HepG2 (cell line): Measurements from ENCODE around the gene TGFBR1. TPM values are rescaled to one million over a fixed set of nuclear protein-coding genes. Genes with fewer than 3 reads are reported as not detected.

Source experiments
- GMEB2 ChIP-seq: IDR thresholded peaks from 2 replicates; pipeline ENCODE4 v1.6.1; 2016; ENCODE audit warnings: missing biosample characterization, missing genetic modification reagents, low read depth
- IKZF4 ChIP-seq: sonication (generic); formaldehyde crosslinking; IDR thresholded peaks from 2 replicates; pipeline ENCODE4 v1.5.1; 2020; ENCODE audit warnings: borderline replicate concordance, mild to moderate bottlenecking, low read depth, missing genetic modification reagents; ENCODE audit errors: not compliant biosample characterization
- ISX ChIP-seq: sonication (generic); formaldehyde crosslinking; conservative IDR thresholded peaks from 2 replicates; pipeline ENCODE4 v1.5.0; 2020; ENCODE audit warnings: missing genetic modification reagents
- SNAPC4 ChIP-seq: sonication (generic); formaldehyde crosslinking; IDR thresholded peaks from 2 replicates; pipeline ENCODE4 v1.4.0; 2020; ENCODE audit warnings: mild to moderate bottlenecking, missing genetic modification reagents
- ZNF274 ChIP-seq: sonication (generic); formaldehyde crosslinking; IDR thresholded peaks from 2 replicates; pipeline ENCODE4 v1.5.1; 2020; ENCODE audit warnings: mild to moderate bottlenecking, missing genetic modification reagents
- ZNF644 ChIP-seq: IDR thresholded peaks from 2 replicates; pipeline ENCODE4 v1.6.1; 2016; ENCODE audit warnings: low read depth
- ZNF7 ChIP-seq: IDR thresholded peaks from 2 replicates; pipeline ENCODE4 v1.6.1; 2016; ENCODE audit warnings: missing biosample characterization, missing genetic modification reagents
- polyA plus RNA-seq, 8 experiments: library from polyadenylated mRNA; depleted of rRNA in 3 of 8; stranded (reverse) in 7 of 8; unstranded in 1 of 8; fragments of >200 nt; fragmentation: Illumina TruSeq in 4 of 8; extraction: Trizol in 4 of 8; gene quantifications; 2 replicates each; pipeline versions ENCODE4 v1.2.1 to v1.2.3, GENCODE V29; 2011 to 2016; ENCODE audit warnings: low read depth in 4 of 8, missing spikeins in 1 of 8, mixed read lengths in 1 of 8; ENCODE audit not compliant: insufficient read depth in 1 of 8
- total RNA-seq, 5 experiments: library from RNA; depleted of rRNA; stranded (reverse); fragments of >200 nt; fragmentation: Illumina TruSeq; extraction: Trizol; gene quantifications; 2 replicates each; pipeline ENCODE4 v1.2.3, GENCODE V29; 2016; ENCODE audit warnings: low read depth in 1 of 5

Gene TGFBR1
- total and polyA plus RNA-seq, 2 of the 13 experiments (the other 11 are each of a cell fraction or from before 2014, with no cell fraction given): 16.8 to 23.9 TPM

GRCh38 chr9:99138424-99139284 lies 33.7 kb downstream of the TGFBR1 start (continued):
- TF ChIP-seq GMEB2 (CRISPR knock-in tag) (no peak), ZNF644 (CRISPR knock-in tag) (no peak), SNAPC4 (CRISPR knock-in tag) (no peak), ZNF7 (CRISPR knock-in tag) (no peak), ISX (CRISPR knock-in tag) (no peak), IKZF4 (no peak), ZNF274 (CRISPR knock-in tag) (no peak)
- TF ChIP-seq, all 625 proteins: peak for 0
